ENCODE measurements around the gene TMUB2. TPM values are rescaled to one million over a fixed set of nuclear protein-coding genes. Genes with fewer than 3 reads are reported as not detected.
A peak's percentile ranks its signal among the peaks of the same experiment; 100 is the strongest.

The TMUB2 gene
- total RNA-seq, 1 donor from 2014 or later = 24.0 TPM

- no peaks in the 10 kb centered on the region for H3K27me3 ChIP-seq (ENCODE audit: control insufficient read depth in 3 of 3, insufficient read depth in 3 of 3, low read length in 3 of 3)
- H3K4me3 ChIP-seq (ENCODE audit: low read length in 3 of 3) = peak overlapping the region; percentile 82 to 88 (median 86)
- H3K9me3 ChIP-seq (ENCODE audit: control insufficient read depth in 3 of 3, low read length in 3 of 3) = no peaks in the 10 kb centered on the region
- peak overlapping the region; percentile 89 for H3K27ac ChIP-seq (ENCODE audit: low read depth, low read length)
- H3K9ac ChIP-seq (ENCODE audit: low read depth in 1 of 3, low read length in 3 of 3) = peak overlapping the region; percentile 89 to 95 (median 92)
- H3K36me3 ChIP-seq (ENCODE audit: control insufficient read depth in 3 of 3, insufficient read depth in 3 of 3, low read length in 3 of 3) = peaks cover 6 to 15% (median 12%) of the 10 kb centered on the region in 3 donors
- peaks cover 16 to 54% (median 22%) of the 10 kb centered on the region in 3 donors for H3K4me1 ChIP-seq (ENCODE audit: control insufficient read depth in 3 of 3, insufficient read depth in 3 of 3, low read length in 3 of 3)
Observed at GRCh38 chr17:44200478-44201155, 13.8 kb downstream of the TMUB2 start.

DNA sequence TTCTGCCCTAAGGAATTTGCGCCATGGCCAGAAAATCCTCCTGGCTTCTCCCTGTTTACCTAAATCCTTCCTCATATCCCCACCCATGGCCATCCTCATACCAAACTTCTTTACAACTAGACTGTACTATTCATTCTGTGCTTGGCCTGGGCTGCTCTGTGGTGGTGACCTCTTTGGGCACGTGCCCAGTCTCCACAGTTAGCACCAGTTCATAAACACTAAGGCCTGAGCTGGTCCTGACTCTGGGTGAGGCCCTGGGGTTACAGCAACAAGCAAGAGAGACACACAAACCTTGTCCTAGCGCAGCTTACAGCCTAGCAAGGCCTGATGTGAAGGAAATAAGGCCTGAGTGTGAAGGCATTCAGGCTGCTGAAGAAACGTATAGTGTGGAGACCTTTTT is 16.0 kb downstream of the TMUB2 start:
- no peak overlapping the region for H3K9ac ChIP-seq (ENCODE audit: low read depth in 1 of 3, low read length in 3 of 3)
- no peaks in the 10 kb centered on the region for H3K27me3 ChIP-seq (ENCODE audit: control insufficient read depth in 3 of 3, insufficient read depth in 3 of 3, low read length in 3 of 3)
- peaks cover 10 to 15% (median 13%) of the 10 kb centered on the region in 3 donors for H3K36me3 ChIP-seq (ENCODE audit: control insufficient read depth in 3 of 3, insufficient read depth in 3 of 3, low read length in 3 of 3)
- H3K27ac ChIP-seq (ENCODE audit: low read depth, low read length) = no peak overlapping the region
- no peaks in the 10 kb centered on the region for H3K9me3 ChIP-seq (ENCODE audit: control insufficient read depth in 3 of 3, low read length in 3 of 3)
- peaks cover 16 to 47% (median 20%) of the 10 kb centered on the region in 3 donors for H3K4me1 ChIP-seq (ENCODE audit: control insufficient read depth in 3 of 3, insufficient read depth in 3 of 3, low read length in 3 of 3)
- H3K4me3 ChIP-seq (ENCODE audit: low read length in 3 of 3) = no peak overlapping the region

DNA sequence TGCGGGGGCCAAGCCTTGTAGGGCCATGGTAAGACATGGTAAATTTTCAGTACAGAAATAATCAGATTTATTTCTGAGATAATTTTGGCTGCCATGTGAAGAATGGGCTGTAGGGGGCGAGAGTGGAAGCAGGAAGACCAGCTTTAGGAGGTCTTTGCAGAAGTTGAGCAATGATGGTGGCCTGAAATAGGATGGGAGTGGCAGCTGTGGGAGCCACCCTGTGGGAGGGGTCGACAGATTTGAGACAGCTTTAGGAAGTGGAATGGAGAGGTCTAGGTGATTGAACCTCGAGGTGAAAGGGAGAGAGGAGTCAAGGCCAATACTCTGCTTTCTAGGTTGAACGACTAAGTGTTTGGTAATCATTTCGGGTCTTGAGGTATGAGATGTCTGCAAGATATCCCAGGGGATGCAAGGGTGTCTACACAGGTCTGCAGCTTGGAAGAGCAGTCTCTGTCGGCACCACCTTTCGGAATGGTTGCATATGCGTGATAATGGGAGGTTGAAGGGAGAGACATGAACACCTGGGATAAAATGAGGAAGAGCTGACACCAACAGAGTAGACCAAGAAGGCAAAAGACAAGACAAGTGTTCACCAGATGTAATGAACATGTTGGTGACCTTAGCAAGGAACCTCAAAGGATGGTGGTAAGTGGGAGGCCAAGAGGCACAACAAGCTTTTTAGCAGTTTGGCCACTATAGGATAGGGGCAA is 17.1 kb downstream of the TMUB2 start:
- no peak overlapping the region for H3K4me3 ChIP-seq (ENCODE audit: low read length in 3 of 3)

GRCh38 chr17:44204441-44204882 is 17.7 kb downstream of the TMUB2 start:
- Histone ChIP-seq H3K9ac (ENCODE audit: low read depth in 1 of 3, low read length in 3 of 3) (no peak overlapping the region), H3K4me3 (ENCODE audit: low read length in 3 of 3) (no peak overlapping the region), H3K36me3 (ENCODE audit: control insufficient read depth in 3 of 3, insufficient read depth in 3 of 3, low read length in 3 of 3) (peaks cover 26 to 30% (median 30%) of the 10 kb centered on the region in 3 donors), H3K9me3 (ENCODE audit: control insufficient read depth in 3 of 3, low read length in 3 of 3) (no peaks in the 10 kb centered on the region), H3K27ac (ENCODE audit: low read depth, low read length) (no peak overlapping the region), H3K27me3 (ENCODE audit: control insufficient read depth in 3 of 3, insufficient read depth in 3 of 3, low read length in 3 of 3) (no peaks in the 10 kb centered on the region), H3K4me1 (ENCODE audit: control insufficient read depth in 3 of 3, insufficient read depth in 3 of 3, low read length in 3 of 3) (peaks cover 9 to 35% (median 10%) of the 10 kb centered on the region in 3 donors)

More for the DNA sequence above, 17.1 kb downstream of the TMUB2 start:
- Histone ChIP-seq H3K27me3 (ENCODE audit: control insufficient read depth in 3 of 3, insufficient read depth in 3 of 3, low read length in 3 of 3) (no peaks in the 10 kb centered on the region), H3K36me3 (ENCODE audit: control insufficient read depth in 3 of 3, insufficient read depth in 3 of 3, low read length in 3 of 3) (peaks cover 20 to 25% (median 24%) of the 10 kb centered on the region in 3 donors), H3K9ac (ENCODE audit: low read depth in 1 of 3, low read length in 3 of 3) (no peak overlapping the region), H3K27ac (ENCODE audit: low read depth, low read length) (no peak overlapping the region), H3K4me1 (ENCODE audit: control insufficient read depth in 3 of 3, insufficient read depth in 3 of 3, low read length in 3 of 3) (peaks cover 9 to 35% (median 10%) of the 10 kb centered on the region in 3 donors), H3K9me3 (ENCODE audit: control insufficient read depth in 3 of 3, low read length in 3 of 3) (no peaks in the 10 kb centered on the region)

DNA sequence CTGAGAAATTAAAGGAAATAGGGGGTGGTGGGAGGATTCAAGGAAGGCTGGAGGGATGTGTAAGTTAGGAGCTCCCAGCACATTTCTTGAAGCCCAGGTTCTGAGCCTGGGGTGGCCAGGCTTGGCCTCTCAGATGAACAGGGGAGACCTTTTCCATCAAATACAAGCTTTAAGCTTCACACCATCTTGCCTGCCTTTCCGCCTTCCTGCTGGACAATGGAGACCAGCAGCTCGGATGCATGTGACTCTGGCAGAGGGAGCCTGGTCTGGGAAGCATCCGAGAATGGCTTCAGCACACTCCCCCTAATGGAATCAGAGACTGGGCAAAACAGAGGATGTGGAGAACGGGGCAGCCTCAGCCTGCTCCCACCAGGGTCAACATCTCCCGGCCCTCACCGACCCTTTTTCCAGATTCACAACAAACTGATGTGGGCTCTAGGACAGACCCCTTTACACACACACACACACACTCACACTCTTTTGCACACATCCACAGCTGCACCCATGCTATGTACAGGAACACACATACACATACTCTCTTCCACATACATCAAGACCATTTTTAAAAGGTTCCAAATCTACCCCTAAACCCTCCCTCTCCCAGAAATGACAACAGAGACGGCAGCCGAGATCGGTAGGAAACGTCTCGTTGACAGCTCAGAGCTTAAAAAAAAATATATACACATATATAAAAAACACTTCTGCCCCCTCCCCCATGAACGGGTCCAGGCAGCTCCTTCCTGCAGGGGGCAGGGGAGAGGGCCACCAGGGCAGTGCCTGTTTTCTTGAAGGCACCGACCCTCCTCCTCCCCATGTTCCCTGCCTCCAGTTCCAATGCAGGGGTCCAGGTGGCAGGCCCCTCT is 19.4 kb downstream of the TMUB2 start:
- H3K27me3 ChIP-seq (ENCODE audit: control insufficient read depth in 3 of 3, insufficient read depth in 3 of 3, low read length in 3 of 3) = no peaks in the 10 kb centered on the region
- H3K4me3 ChIP-seq (ENCODE audit: low read length in 3 of 3) = no peak overlapping the region
- H3K9me3 ChIP-seq (ENCODE audit: control insufficient read depth in 3 of 3, low read length in 3 of 3) = no peaks in the 10 kb centered on the region
- H3K4me1 ChIP-seq (ENCODE audit: control insufficient read depth in 3 of 3, insufficient read depth in 3 of 3, low read length in 3 of 3) = peaks cover 6 to 42% (median 15%) of the 10 kb centered on the region in 3 donors
- no peak overlapping the region for H3K27ac ChIP-seq (ENCODE audit: low read depth, low read length)
- peaks cover 38 to 41% (median 39%) of the 10 kb centered on the region in 3 donors for H3K36me3 ChIP-seq (ENCODE audit: control insufficient read depth in 3 of 3, insufficient read depth in 3 of 3, low read length in 3 of 3)
- H3K9ac ChIP-seq (ENCODE audit: low read depth in 1 of 3, low read length in 3 of 3) = no peak overlapping the region

DNA sequence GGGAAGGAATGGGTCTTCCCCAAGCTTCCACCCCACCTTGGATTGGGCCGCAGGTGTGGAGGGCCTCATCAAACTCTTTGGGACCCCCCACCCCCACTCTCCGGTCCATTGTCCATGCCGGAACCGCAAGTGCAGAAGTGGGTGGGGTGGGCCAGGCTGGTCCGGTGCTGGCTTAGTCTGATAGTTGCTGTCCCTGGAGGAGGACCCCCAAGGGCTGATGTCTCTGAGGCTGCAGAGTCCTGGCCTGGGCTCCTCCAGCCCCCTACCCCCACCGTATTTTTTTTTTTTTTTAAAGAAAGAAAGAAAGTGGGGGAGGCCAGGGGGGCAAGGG is 20.0 kb downstream of the TMUB2 start:
- Histone ChIP-seq H3K9ac (ENCODE audit: low read depth in 1 of 3, low read length in 3 of 3) (no peak overlapping the region), H3K36me3 (ENCODE audit: control insufficient read depth in 3 of 3, insufficient read depth in 3 of 3, low read length in 3 of 3) (peaks cover 44 to 47% (median 45%) of the 10 kb centered on the region in 3 donors)

GRCh38 chr17:44207319-44207718 is 20.5 kb downstream of the TMUB2 start:
- peaks cover 44 to 47% (median 46%) of the 10 kb centered on the region in 3 donors for H3K36me3 ChIP-seq (ENCODE audit: control insufficient read depth in 3 of 3, insufficient read depth in 3 of 3, low read length in 3 of 3)
- H3K4me1 ChIP-seq (ENCODE audit: control insufficient read depth in 3 of 3, insufficient read depth in 3 of 3, low read length in 3 of 3) = peaks cover 5 to 45% (median 16%) of the 10 kb centered on the region in 3 donors
- H3K9me3 ChIP-seq (ENCODE audit: control insufficient read depth in 3 of 3, low read length in 3 of 3) = no peaks in the 10 kb centered on the region
- H3K9ac ChIP-seq (ENCODE audit: low read depth in 1 of 3, low read length in 3 of 3) = no peak overlapping the region
- H3K27ac ChIP-seq (ENCODE audit: low read depth, low read length) = no peak overlapping the region
- H3K27me3 ChIP-seq (ENCODE audit: control insufficient read depth in 3 of 3, insufficient read depth in 3 of 3, low read length in 3 of 3) = no peaks in the 10 kb centered on the region
- H3K4me3 ChIP-seq (ENCODE audit: low read length in 3 of 3) = no peak overlapping the region

More for the DNA sequence above, 20.0 kb downstream of the TMUB2 start:
- Histone ChIP-seq H3K27ac (ENCODE audit: low read depth, low read length) (no peak overlapping the region), H3K27me3 (ENCODE audit: control insufficient read depth in 3 of 3, insufficient read depth in 3 of 3, low read length in 3 of 3) (no peaks in the 10 kb centered on the region), H3K4me1 (ENCODE audit: control insufficient read depth in 3 of 3, insufficient read depth in 3 of 3, low read length in 3 of 3) (peaks cover 5 to 47% (median 20%) of the 10 kb centered on the region in 3 donors), H3K4me3 (ENCODE audit: low read length in 3 of 3) (no peak overlapping the region), H3K9me3 (ENCODE audit: control insufficient read depth in 3 of 3, low read length in 3 of 3) (no peaks in the 10 kb centered on the region)

DNA sequence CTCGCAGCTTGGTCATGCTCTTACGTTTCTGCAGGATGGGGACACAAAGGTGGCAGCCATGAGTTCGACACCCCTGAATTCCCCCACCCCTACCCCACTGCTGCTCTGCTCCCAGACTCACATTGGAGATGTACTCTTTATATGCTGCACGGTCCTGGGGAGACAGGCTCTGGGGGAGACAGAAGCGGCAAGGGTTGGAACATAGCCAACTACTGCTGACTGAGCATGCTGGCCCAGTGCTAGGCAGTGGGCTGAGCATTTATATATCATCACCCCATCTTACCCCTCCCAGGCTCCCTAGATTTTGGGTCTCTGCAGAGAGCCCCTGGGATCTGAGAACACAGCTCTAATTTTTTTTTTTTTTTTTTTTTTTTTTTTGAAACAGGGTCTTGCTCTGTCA is 21.0 kb downstream of the TMUB2 start:
- Histone ChIP-seq H3K4me3 (ENCODE audit: low read length in 3 of 3) (no peak overlapping the region), H3K36me3 (ENCODE audit: control insufficient read depth in 3 of 3, insufficient read depth in 3 of 3, low read length in 3 of 3) (peaks cover 44 to 47% (median 46%) of the 10 kb centered on the region in 3 donors), H3K27ac (ENCODE audit: low read depth, low read length) (no peak overlapping the region), H3K9ac (ENCODE audit: low read depth in 1 of 3, low read length in 3 of 3) (no peak overlapping the region), H3K9me3 (ENCODE audit: control insufficient read depth in 3 of 3, low read length in 3 of 3) (no peaks in the 10 kb centered on the region), H3K27me3 (ENCODE audit: control insufficient read depth in 3 of 3, insufficient read depth in 3 of 3, low read length in 3 of 3) (no peaks in the 10 kb centered on the region), H3K4me1 (ENCODE audit: control insufficient read depth in 3 of 3, insufficient read depth in 3 of 3, low read length in 3 of 3) (peaks cover 7 to 44% (median 18%) of the 10 kb centered on the region in 3 donors)

GRCh38 chr17:44209786-44210341 is 23.1 kb downstream of the TMUB2 start:
- H3K36me3 ChIP-seq (ENCODE audit: control insufficient read depth in 3 of 3, insufficient read depth in 3 of 3, low read length in 3 of 3) = peaks cover 59 to 62% (median 60%) of the 10 kb centered on the region in 3 donors
- H3K9me3 ChIP-seq (ENCODE audit: control insufficient read depth in 3 of 3, low read length in 3 of 3) = peaks cover 0 to 4% (median 0%) of the 10 kb centered on the region in 3 donors
- H3K9ac ChIP-seq (ENCODE audit: low read depth in 1 of 3, low read length in 3 of 3) = peak overlapping the region in 2 of 3 donors; percentile 54 to 62
- H3K4me3 ChIP-seq (ENCODE audit: low read length in 3 of 3) = no peak overlapping the region
- no peak overlapping the region for H3K27ac ChIP-seq (ENCODE audit: low read depth, low read length)
- peaks cover 27 to 45% (median 34%) of the 10 kb centered on the region in 3 donors for H3K4me1 ChIP-seq (ENCODE audit: control insufficient read depth in 3 of 3, insufficient read depth in 3 of 3, low read length in 3 of 3)
- no peaks in the 10 kb centered on the region for H3K27me3 ChIP-seq (ENCODE audit: control insufficient read depth in 3 of 3, insufficient read depth in 3 of 3, low read length in 3 of 3)
